ENCODE data around the gene MALT1. TPM values are rescaled to one million over a fixed set of nuclear protein-coding genes. Genes with fewer than 3 reads are reported as not detected.
"Not testable (repeated sequence)": the region's sequence is repeated elsewhere in the genome, so short reads cannot be mapped to it uniquely, and the experiment has no call there.

MALT1 gene
- total RNA-seq, 5 donors from 2014 or later (not counting 1 experiment from before 2014, with no cell fraction given): 54.5 to 83.2 (median 69.5) TPM

DNA sequence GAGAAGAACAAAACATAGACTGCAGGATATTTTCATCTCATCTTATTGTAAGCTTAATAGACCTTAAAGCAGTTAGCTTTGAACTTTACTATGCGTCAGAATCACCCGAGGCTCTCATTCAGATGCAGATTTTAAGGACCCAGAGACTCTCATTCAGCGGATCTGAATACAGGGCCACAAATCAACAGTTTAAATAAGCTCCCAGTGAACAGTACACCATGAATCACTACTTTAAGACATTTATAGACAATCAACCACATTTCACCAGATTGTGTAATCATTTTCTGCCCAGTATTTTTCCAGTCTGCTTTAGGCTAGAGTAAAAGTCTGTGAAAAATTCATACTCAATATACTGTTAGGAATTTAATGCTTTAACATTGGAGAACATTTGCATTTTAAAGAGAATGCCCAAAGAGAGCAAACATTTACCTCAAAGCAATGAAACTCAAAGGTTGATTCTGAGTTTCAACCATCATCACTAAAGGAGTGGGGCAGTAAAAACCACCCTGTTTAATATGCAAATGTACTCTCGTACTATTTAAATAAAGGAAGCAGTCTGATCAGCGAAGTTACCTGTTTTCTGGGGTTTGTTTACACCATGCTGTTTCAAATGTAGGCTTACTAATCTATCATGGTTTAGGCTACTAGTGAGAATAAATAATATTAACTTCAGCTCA lies 31.4 kb upstream of the MALT1 start:
- H3K4me1 Mint-ChIP-seq: peaks cover 13 to 29% (median 26%) of the 10 kb centered on the region in 3 donors
- WGBS (ENCODE audit: insufficient coverage): 75% methylated on average over 3 of the region's 5 CpGs
- Histone ChIP-seq H3K4me3 (ENCODE audit: control insufficient read depth in 1 of 2, extremely low read depth in 1 of 2, low read length in 1 of 2) (no peak overlapping the region), H3K27me3 (replicated peaks in 1 of 2; ENCODE audit: control insufficient read depth in 2 of 2, extremely low read depth in 1 of 2, insufficient read depth in 2 of 2, low read length in 1 of 2) (no peaks in the 10 kb centered on the region), H3K4me1 (ENCODE audit: control insufficient read depth in 1 of 2, extremely low read depth in 1 of 2, insufficient read depth in 2 of 2, low read length in 2 of 2) (peaks cover 3 to 5% of the 10 kb centered on the region in 2 experiments), H3K9me3 (no peaks in the 10 kb centered on the region), H3K36me3 (ENCODE audit: control insufficient read depth in 2 of 2, extremely low read depth in 1 of 2, insufficient read depth in 1 of 2, low read length in 1 of 2) (no peaks in the 10 kb centered on the region), H3K27ac (ENCODE audit: low read length) (no peak overlapping the region)
- H3K4me3 Mint-ChIP-seq: no peak overlapping the region
- H3K27ac Mint-ChIP-seq: no peak overlapping the region
- CTCF ChIA-PET: no interaction called here
- DNase-seq (no peak), ATAC-seq (replicated peaks in 1 of 4) (no peak)
- H3K36me3 Mint-ChIP-seq: no peaks in the 10 kb centered on the region
- POLR2A ChIA-PET: no interaction called here
- H3K27me3 Mint-ChIP-seq: no peaks in the 10 kb centered on the region
- no peaks in the 10 kb centered on the region for H3K9me3 Mint-ChIP-seq

DNA sequence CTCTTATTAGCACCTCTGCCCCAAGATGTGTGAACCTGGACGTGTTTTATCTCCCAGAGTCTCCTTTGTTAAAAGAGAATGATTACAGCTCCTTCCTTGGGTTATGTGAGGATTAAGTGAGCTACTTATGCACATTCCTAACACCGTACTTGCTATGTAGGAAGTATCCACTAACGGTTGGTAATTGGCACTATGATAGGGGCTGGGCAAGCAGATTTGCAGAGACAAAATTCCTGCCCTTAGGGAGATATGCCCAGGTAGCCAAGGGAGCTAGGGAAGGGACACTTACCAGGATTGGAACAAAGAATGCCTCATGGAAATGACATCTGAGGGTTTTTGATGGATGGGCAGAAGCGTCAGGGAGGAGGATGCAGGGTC lies 30.8 kb upstream of the MALT1 start:
- H3K27me3 Mint-ChIP-seq: no peaks in the 10 kb centered on the region
- H3K9me3 ChIP-seq: no peaks in the 10 kb centered on the region

DNA sequence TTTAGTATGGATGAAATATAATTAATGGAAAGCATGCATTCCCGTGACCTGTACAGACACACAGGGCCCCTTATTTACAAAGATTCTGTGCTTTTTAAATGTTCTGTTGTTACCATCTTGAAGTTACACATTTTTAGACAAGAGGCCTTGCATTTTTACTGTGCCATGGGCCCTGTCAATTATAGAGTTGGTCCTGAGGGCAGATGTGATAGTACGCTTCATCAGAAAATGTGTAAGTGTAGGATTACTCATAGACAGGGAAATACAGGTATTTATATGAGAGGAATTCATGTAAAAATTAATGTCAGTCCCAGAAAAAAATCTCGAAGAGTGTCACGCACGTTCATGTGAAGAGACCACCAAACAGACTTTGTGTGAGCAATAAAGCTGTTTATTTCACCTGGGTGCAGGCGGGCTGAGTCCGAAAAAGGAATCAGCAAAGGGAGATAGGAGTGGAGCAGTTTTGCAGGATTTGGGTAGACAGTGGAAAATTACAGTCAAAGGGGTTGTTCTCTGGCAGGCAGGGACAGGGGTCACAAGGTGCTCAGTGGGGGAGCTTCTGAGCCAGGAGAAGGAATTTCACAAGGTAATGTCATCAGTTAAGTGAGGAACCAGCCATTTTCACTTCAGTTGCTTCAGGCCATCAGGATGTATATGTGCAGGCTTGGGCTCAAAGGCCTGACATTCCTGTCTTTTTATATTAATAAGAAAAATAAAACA lies 30.2 kb upstream of the MALT1 start:
- H3K4me3 Mint-ChIP-seq: no peak overlapping the region
- 94% methylated on average over 6 of the region's 7 CpGs for WGBS (ENCODE audit: insufficient coverage)
- ATAC-seq (replicated peaks in 1 of 4): no peak
- ChIA-PET POLR2A (no interaction called here), CTCF (no interaction called here)
- H3K27me3 Mint-ChIP-seq: no peaks in the 10 kb centered on the region
- H3K4me1 Mint-ChIP-seq: peaks cover 9 to 22% (median 19%) of the 10 kb centered on the region in 3 donors
- no peaks in the 10 kb centered on the region for H3K36me3 Mint-ChIP-seq
- H3K27ac Mint-ChIP-seq: no peak overlapping the region
- Histone ChIP-seq H3K4me3 (ENCODE audit: control insufficient read depth in 1 of 2, extremely low read depth in 1 of 2, low read length in 1 of 2) (no peak overlapping the region), H3K27me3 (replicated peaks in 1 of 2; ENCODE audit: control insufficient read depth in 2 of 2, extremely low read depth in 1 of 2, insufficient read depth in 2 of 2, low read length in 1 of 2) (no peaks in the 10 kb centered on the region), H3K4me1 (ENCODE audit: control insufficient read depth in 1 of 2, extremely low read depth in 1 of 2, insufficient read depth in 2 of 2, low read length in 2 of 2) (peaks cover 3 to 5% of the 10 kb centered on the region in 2 experiments), H3K9me3 (no peaks in the 10 kb centered on the region), H3K36me3 (ENCODE audit: control insufficient read depth in 2 of 2, extremely low read depth in 1 of 2, insufficient read depth in 1 of 2, low read length in 1 of 2) (no peaks in the 10 kb centered on the region), H3K27ac (ENCODE audit: low read length) (no peak overlapping the region)
- no peak for DNase-seq
- no peaks in the 10 kb centered on the region for H3K9me3 Mint-ChIP-seq

More for the DNA sequence above, 30.8 kb upstream of the MALT1 start:
- Mint-ChIP-seq H3K4me3 (no peak overlapping the region), H3K9me3 (no peaks in the 10 kb centered on the region), H3K36me3 (no peaks in the 10 kb centered on the region), H3K27ac (no peak overlapping the region), H3K4me1 (peaks cover 13 to 28% (median 25%) of the 10 kb centered on the region in 3 donors)
- WGBS (ENCODE audit: insufficient coverage): 83% methylated on average over 2 of the region's 4 CpGs
- H3K4me1 ChIP-seq (ENCODE audit: control insufficient read depth in 1 of 2, extremely low read depth in 1 of 2, insufficient read depth in 2 of 2, low read length in 2 of 2): peaks cover 3 to 5% of the 10 kb centered on the region in 2 experiments
- no peak overlapping the region for H3K4me3 ChIP-seq (ENCODE audit: control insufficient read depth in 1 of 2, extremely low read depth in 1 of 2, low read length in 1 of 2)
- CTCF ChIA-PET: no interaction called here
- no peak overlapping the region for H3K27ac ChIP-seq (ENCODE audit: low read length)
- H3K36me3 ChIP-seq (ENCODE audit: control insufficient read depth in 2 of 2, extremely low read depth in 1 of 2, insufficient read depth in 1 of 2, low read length in 1 of 2): no peaks in the 10 kb centered on the region
- ATAC-seq (replicated peaks in 1 of 4): no peak
- no peaks in the 10 kb centered on the region for H3K27me3 ChIP-seq (replicated peaks in 1 of 2; ENCODE audit: control insufficient read depth in 2 of 2, extremely low read depth in 1 of 2, insufficient read depth in 2 of 2, low read length in 1 of 2)
- no peak for DNase-seq
- POLR2A ChIA-PET: no interaction called here

DNA sequence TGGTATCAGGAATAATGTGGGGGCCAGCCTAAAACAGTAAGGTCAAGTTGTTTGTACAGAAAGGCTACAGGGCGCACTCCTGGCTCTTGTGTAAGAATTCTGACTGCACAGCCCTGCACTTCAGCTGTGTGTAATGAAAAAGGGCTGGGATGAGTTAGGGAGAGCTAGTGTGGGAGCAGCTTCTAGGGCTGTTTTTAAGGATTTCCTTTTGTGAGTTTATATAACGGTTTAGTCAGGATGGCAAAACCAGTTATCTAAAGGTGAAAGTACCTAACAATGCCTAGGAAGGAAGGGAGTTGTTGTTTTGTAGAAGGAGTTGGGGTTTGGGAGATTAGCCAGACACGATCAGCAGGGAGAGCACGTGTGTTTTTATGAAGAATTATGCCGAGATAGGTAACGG lies 27.7 kb upstream of the MALT1 start:
- H3K4me1 ChIP-seq (ENCODE audit: control insufficient read depth in 1 of 2, extremely low read depth in 1 of 2, insufficient read depth in 2 of 2, low read length in 2 of 2); H3K27me3 ChIP-seq (replicated peaks in 1 of 2; ENCODE audit: control insufficient read depth in 2 of 2, extremely low read depth in 1 of 2, insufficient read depth in 2 of 2, low read length in 1 of 2); H3K9me3 Mint-ChIP-seq; H3K27me3 Mint-ChIP-seq; H3K4me3 ChIP-seq (ENCODE audit: control insufficient read depth in 1 of 2, extremely low read depth in 1 of 2, low read length in 1 of 2); H3K27ac ChIP-seq (ENCODE audit: low read length); ATAC-seq (replicated peaks in 1 of 4); CTCF ChIA-PET; POLR2A ChIA-PET; H3K27ac Mint-ChIP-seq; H3K36me3 ChIP-seq (ENCODE audit: control insufficient read depth in 2 of 2, extremely low read depth in 1 of 2, insufficient read depth in 1 of 2, low read length in 1 of 2); H3K36me3 Mint-ChIP-seq; DNase-seq; H3K4me3 Mint-ChIP-seq; H3K9me3 ChIP-seq: not testable (repeated sequence)
- WGBS (ENCODE audit: insufficient coverage): 98% methylated on average over 5 of the region's 6 CpGs
- peaks cover 5 to 18% (median 14%) of the 10 kb centered on the region in 3 donors for H3K4me1 Mint-ChIP-seq

DNA sequence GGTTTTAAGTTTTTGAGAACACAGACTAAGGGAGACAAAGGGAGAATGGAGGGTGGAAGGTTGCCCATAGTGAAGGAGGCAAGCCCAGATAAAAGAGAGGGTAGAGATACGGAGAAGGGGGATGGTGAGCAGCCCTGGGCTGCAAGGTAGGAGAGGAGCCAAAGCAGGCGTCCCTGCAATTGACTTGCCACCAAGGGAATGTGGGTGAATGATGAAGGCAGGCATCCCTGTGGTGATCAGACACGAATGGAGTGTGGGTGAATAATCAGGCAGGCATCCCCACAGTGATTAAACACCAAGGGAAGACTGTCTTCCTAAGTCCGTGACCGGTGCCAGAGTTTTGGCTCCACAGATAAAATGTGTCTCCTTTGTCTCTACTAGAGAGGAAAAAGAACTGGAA lies 25.9 kb upstream of the MALT1 start:
- CTCF ChIA-PET: no interaction called here
- Histone ChIP-seq H3K9me3 (no peaks in the 10 kb centered on the region), H3K27ac (ENCODE audit: low read length) (no peak overlapping the region), H3K36me3 (ENCODE audit: control insufficient read depth in 2 of 2, extremely low read depth in 1 of 2, insufficient read depth in 1 of 2, low read length in 1 of 2) (no peaks in the 10 kb centered on the region), H3K4me1 (ENCODE audit: control insufficient read depth in 1 of 2, extremely low read depth in 1 of 2, insufficient read depth in 2 of 2, low read length in 2 of 2) (peaks cover 6 to 21% of the 10 kb centered on the region in 2 experiments), H3K4me3 (ENCODE audit: control insufficient read depth in 1 of 2, extremely low read depth in 1 of 2, low read length in 1 of 2) (no peak overlapping the region), H3K27me3 (replicated peaks in 1 of 2; ENCODE audit: control insufficient read depth in 2 of 2, extremely low read depth in 1 of 2, insufficient read depth in 2 of 2, low read length in 1 of 2) (no peaks in the 10 kb centered on the region)
- WGBS (ENCODE audit: insufficient coverage): 100% methylated on average over 2 of the region's 5 CpGs
- Mint-ChIP-seq H3K27me3 (no peaks in the 10 kb centered on the region), H3K9me3 (no peaks in the 10 kb centered on the region), H3K36me3 (no peaks in the 10 kb centered on the region), H3K27ac (no peak overlapping the region), H3K4me3 (no peak overlapping the region), H3K4me1 (peaks cover 17 to 26% (median 19%) of the 10 kb centered on the region in 3 donors)
- POLR2A ChIA-PET: no interaction called here
- no peak for DNase-seq
- no peak for ATAC-seq (replicated peaks in 1 of 4)

DNA sequence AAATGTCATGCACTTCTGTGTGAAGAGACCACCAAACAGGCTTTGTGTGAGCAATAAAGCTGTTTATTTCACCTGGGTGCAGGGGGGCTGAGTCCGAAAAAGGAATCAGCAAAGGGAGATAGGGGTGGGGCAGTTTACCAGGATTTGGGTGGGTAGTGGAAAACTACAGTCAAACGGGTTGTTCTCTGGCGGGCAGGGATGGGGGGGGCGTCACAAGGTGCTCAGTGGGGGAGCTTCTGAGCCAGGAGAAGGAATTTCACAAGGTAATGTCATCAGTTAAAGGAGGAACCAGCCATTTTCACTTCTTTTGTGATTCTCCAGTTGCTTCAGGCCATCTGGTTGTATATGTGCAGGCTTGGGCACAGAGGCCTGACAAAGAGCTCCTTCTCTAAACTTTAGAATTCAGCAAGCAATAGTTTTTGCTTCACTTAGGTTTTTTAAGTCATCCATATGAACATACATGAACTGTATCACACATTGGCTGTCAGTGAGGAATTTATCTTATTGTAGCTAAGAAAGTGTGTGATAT lies 24.9 kb upstream of the MALT1 start:
- Histone ChIP-seq H3K4me1 (ENCODE audit: control insufficient read depth in 1 of 2, extremely low read depth in 1 of 2, insufficient read depth in 2 of 2, low read length in 2 of 2) (peaks cover 14 to 25% of the 10 kb centered on the region in 2 experiments), H3K4me3 (ENCODE audit: control insufficient read depth in 1 of 2, extremely low read depth in 1 of 2, low read length in 1 of 2) (no peak overlapping the region), H3K27ac (ENCODE audit: low read length) (no peak overlapping the region), H3K36me3 (ENCODE audit: control insufficient read depth in 2 of 2, extremely low read depth in 1 of 2, insufficient read depth in 1 of 2, low read length in 1 of 2) (no peaks in the 10 kb centered on the region), H3K27me3 (replicated peaks in 1 of 2; ENCODE audit: control insufficient read depth in 2 of 2, extremely low read depth in 1 of 2, insufficient read depth in 2 of 2, low read length in 1 of 2) (no peaks in the 10 kb centered on the region), H3K9me3 (no peaks in the 10 kb centered on the region)
- no peaks in the 10 kb centered on the region for H3K27me3 Mint-ChIP-seq
- H3K4me3 Mint-ChIP-seq: no peak overlapping the region
- H3K9me3 Mint-ChIP-seq: no peaks in the 10 kb centered on the region
- H3K36me3 Mint-ChIP-seq: no peaks in the 10 kb centered on the region
- H3K4me1 Mint-ChIP-seq: peaks cover 26 to 32% (median 28%) of the 10 kb centered on the region in 3 donors
- POLR2A ChIA-PET: interaction anchor here (0.6 to 0.7 kb wide), 4 partner anchors 25 to 1792 kb away, joined by 3 to 6 read pairs (median 3); partner anchors contain the start of gene MALT1 (in 1 of the 2)
- DNase-seq: no peak
- ATAC-seq (replicated peaks in 1 of 4): no peak
- H3K27ac Mint-ChIP-seq: no peak overlapping the region
- CTCF ChIA-PET: interaction anchor here in 1 of 2 donors (1.9 kb wide), 1 partner anchor 12 kb away, joined by 5 read pairs; no protein-coding TSS in a partner anchor
- WGBS (ENCODE audit: insufficient coverage): 93% methylated on average over 3 of the region's 4 CpGs
